GM19035 (cell line): ENCODE measurements around the gene ARL8A.
A peak's percentile ranks its signal among the peaks of the same experiment; 100 is the strongest.
"Not testable (repeated sequence)": the region's sequence is repeated elsewhere in the genome, so short reads cannot be mapped to it uniquely, and the experiment has no call there.

Experiments used
- ATAC-seq: cut with Tn5 transposase; IDR thresholded peaks from one replicate; pipeline ENCODE4 v1.9.1; 2021; ENCODE audit not compliant: unreplicated experiment

Gene ARL8A

GRCh38 chr1:202121006-202121405 is 23.5 kb downstream of the ARL8A start:
- no peak for ATAC-seq

- ATAC-seq: no peak
These were observed 26.6 kb downstream of the ARL8A start for GRCh38 chr1:202117898-202118371.

- no peak for ATAC-seq
These were observed 28.2 kb downstream of the ARL8A start for GRCh38 chr1:202116287-202116686.

- ATAC-seq: peak; percentile 63
These were observed 30.7 kb downstream of the ARL8A start for GRCh38 chr1:202113690-202114300.

GRCh38 chr1:202112859-202113689 is 31.5 kb downstream of the ARL8A start:
- ATAC-seq: no peak

GRCh38 chr1:202111589-202111988 is 32.9 kb downstream of the ARL8A start:
- ATAC-seq: not testable (repeated sequence)

GRCh38 chr1:202110977-202111376 is 33.6 kb downstream of the ARL8A start:
- ATAC-seq: no peak

- no peak for ATAC-seq
These were observed 36.5 kb downstream of the ARL8A start for GRCh38 chr1:202107801-202108731.

- no peak for ATAC-seq
These were observed 37.2 kb downstream of the ARL8A start for GRCh38 chr1:202107321-202107761.

- no peak for ATAC-seq
These were observed 37.9 kb downstream of the ARL8A start for GRCh38 chr1:202106340-202107254.

GRCh38 chr1:202105571-202106339 is 38.8 kb downstream of the ARL8A start:
- no peak for ATAC-seq

GRCh38 chr1:202104073-202104472 is 40.5 kb downstream of the ARL8A start:
- ATAC-seq: no peak

- ATAC-seq: no peak
These were observed 43.4 kb downstream of the ARL8A start for GRCh38 chr1:202101184-202101583.

- no peak for ATAC-seq
These were observed 50.7 kb downstream of the ARL8A start for GRCh38 chr1:202093858-202094257.

GRCh38 chr1:202090994-202091393 is 53.5 kb downstream of the ARL8A start:
- no peak for ATAC-seq

GRCh38 chr1:202088206-202088605 is 56.3 kb downstream of the ARL8A start:
- ATAC-seq: no peak

GRCh38 chr1:202086579-202087350 is 57.8 kb downstream of the ARL8A start:
- no peak for ATAC-seq

- ATAC-seq: no peak
These were observed 58.7 kb downstream of the ARL8A start for GRCh38 chr1:202085682-202086373.
